Ectodermal cell (in vitro differentiated cells): Measurements from ENCODE around the gene MCTP2.

Experiments
- H3K27ac ChIP-seq: 2 replicates; pipeline ENCODE4 v1.7.0; 2013; ENCODE audit warnings: mild to moderate bottlenecking, low read depth, low read length; ENCODE audit not compliant: insufficient read depth, poor library complexity, severe bottlenecking
- H3K27me3 ChIP-seq: 2 replicates; pipeline ENCODE4 v1.7.0; 2013; ENCODE audit warnings: mild to moderate bottlenecking, low read length; ENCODE audit not compliant: insufficient read depth, control insufficient read depth, poor library complexity, severe bottlenecking
- H3K36me3 ChIP-seq: one replicate; pipeline ENCODE4 v1.7.0; 2013; ENCODE audit warnings: low read length; ENCODE audit not compliant: control insufficient read depth, insufficient read depth
- H3K4me1 ChIP-seq: one replicate; pipeline ENCODE4 v1.7.0; 2013; ENCODE audit warnings: low read length; ENCODE audit not compliant: control insufficient read depth, insufficient read depth
- H3K4me3 ChIP-seq: 2 replicates; pipeline ENCODE4 v1.7.0; 2013; ENCODE audit warnings: low read depth, low read length, control low read depth; ENCODE audit not compliant: insufficient read depth
- H3K9me3 ChIP-seq: 2 replicates; pipeline ENCODE4 v1.7.0; 2013; ENCODE audit warnings: mild to moderate bottlenecking, low read length, moderate library complexity; ENCODE audit not compliant: control insufficient read depth
- WGBS, 2 experiments: methylation state at CpG; one replicate each; pipeline ENCODE4 v1.1.7; 2013; ENCODE audit warnings: missing lambda C conversion rate in 2 of 2; 5-methylcytosine and 5-hydroxymethylcytosine counted together

Gene MCTP2

DNA sequence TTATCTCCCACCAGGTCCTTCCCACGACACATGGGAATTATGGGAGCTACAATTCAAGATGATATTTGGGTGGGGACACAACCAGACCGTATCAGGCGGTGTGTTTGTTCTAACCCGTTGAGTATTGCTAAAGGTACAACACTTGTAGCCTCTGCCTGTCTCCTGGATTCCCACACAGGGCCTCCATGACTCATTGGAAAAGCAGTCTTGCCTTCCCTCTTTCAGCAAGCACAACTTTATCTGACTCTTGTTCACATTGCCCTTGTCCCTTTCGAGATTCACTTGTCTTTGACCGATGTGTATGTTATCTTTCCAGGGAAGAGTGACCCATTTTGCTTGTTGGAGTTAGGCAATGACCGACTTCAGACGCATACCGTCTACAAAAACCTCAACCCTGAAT, 152.3 kb downstream of the MCTP2 start:
- H3K9me3 ChIP-seq = no peaks in the 10 kb centered on the region
- no peaks in the 10 kb centered on the region for H3K36me3 ChIP-seq
- H3K27me3 ChIP-seq = no peaks in the 10 kb centered on the region
- no peak overlapping the region for H3K4me3 ChIP-seq
- H3K27ac ChIP-seq = no peak overlapping the region
- WGBS, 2 experiments = 91 to 96% methylated on average over 9 of the region's 9 CpGs
- H3K4me1 ChIP-seq = no peaks in the 10 kb centered on the region

DNA sequence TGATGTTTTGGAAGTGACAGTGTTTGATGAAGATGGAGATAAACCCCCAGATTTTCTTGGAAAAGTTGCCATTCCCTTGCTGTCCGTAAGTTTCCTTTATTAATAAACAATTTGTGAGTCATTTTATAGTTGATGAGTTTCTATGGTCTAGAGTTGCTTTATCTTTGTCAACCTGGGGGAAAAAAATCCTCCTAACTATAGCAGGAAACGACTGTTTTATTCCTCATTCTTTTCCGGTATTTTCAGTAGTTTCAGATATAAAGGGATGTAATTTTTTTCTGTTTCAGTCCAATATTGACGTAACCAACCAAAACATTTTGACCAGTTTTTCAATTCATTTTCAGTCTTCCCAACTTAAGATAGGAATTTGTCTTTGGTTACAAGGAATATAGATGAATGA, 154.1 kb downstream of the MCTP2 start:
- H3K27ac ChIP-seq = no peak overlapping the region
- 100% methylated on average over 1 of the region's 4 CpGs; no CpG with 5 or more reads in 1 of the 2 experiments for WGBS, 2 experiments
- no peaks in the 10 kb centered on the region for H3K27me3 ChIP-seq
- no peaks in the 10 kb centered on the region for H3K36me3 ChIP-seq
- H3K9me3 ChIP-seq = no peaks in the 10 kb centered on the region
- no peaks in the 10 kb centered on the region for H3K4me1 ChIP-seq
- H3K4me3 ChIP-seq = no peak overlapping the region

DNA sequence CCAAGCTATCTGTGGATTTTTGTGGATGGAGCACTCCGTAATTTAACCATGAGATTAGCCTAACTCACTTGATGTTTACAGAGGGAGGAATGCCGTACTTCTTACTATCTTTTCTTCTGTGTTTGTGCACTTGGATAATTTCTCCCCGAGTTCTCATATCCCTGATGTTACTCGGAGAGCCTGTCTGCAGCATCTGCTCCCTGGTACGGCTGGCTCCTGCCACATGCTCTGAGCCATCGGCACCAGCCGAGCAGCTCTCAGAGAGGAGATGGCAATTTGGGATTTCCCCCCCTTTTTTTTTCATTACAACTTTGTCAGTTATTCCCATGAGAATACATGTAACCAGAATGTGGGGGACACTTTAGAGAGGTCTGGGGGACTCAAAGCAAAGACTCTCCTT, 155.0 kb downstream of the MCTP2 start:
- Histone ChIP-seq H3K9me3 (no peaks in the 10 kb centered on the region), H3K27ac (no peak overlapping the region), H3K27me3 (no peaks in the 10 kb centered on the region), H3K4me1 (no peaks in the 10 kb centered on the region), H3K36me3 (no peaks in the 10 kb centered on the region), H3K4me3 (no peak overlapping the region)
- WGBS, 2 experiments = 89 to 92% methylated on average over 7 of the region's 7 CpGs

DNA sequence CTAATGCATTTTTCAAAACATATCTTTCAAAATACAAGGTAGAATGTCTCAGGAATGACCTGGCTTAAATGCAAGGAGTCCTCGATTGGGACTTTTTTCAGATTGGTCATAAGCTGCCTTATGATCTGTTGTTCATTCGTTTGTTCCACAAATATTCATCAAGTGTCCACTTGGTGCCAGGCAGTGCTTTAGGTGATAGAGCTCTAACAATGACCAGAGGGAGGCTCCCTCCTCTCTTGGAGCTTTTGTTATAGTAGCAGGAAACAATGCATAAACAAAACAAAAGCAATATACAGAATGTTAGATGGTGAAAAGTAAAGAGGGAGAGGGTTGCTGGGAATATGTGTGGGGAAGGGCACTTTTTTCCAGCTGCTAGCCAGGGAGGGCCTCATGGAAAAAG, 156.1 kb downstream of the MCTP2 start:
- H3K4me1 ChIP-seq = no peaks in the 10 kb centered on the region
- H3K27ac ChIP-seq = no peak overlapping the region
- no peak overlapping the region for H3K4me3 ChIP-seq
- no peaks in the 10 kb centered on the region for H3K9me3 ChIP-seq
- 87 to 91% methylated on average over 2 of the region's 2 CpGs for WGBS, 2 experiments
- no peaks in the 10 kb centered on the region for H3K36me3 ChIP-seq
- no peaks in the 10 kb centered on the region for H3K27me3 ChIP-seq

DNA sequence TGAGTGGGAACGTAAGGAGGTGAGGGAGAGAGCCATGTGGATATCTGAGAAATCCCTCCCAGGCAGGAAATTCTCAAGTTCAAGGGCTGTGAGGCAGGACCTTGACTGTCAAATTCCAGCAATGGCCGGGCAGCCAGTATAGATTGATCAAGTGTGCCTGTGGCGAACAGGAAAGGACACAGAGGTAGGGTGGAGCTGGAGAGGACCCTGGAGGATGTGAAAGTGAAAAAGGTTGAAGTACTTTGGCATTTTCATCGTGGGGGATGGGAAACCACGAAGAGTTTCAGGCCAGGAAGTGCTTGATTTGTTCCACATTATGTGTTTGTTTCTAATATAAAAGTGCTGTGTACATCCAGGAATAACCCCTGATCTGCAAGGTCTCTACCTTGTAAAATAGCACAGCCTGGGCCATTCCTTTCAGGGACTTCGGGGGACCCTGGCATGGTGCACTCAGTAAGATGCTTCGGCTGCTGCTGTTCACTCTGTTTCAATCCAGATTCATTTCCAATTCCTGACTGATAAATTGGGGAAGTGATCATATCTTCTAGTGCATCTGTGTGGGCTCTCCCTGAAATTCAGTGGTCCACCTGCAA, 156.6 kb downstream of the MCTP2 start:
- no peaks in the 10 kb centered on the region for H3K4me1 ChIP-seq
- H3K36me3 ChIP-seq = no peaks in the 10 kb centered on the region
- H3K27ac ChIP-seq = no peak overlapping the region
- 86 to 88% methylated on average over 7 of the region's 7 CpGs for WGBS, 2 experiments
- no peaks in the 10 kb centered on the region for H3K9me3 ChIP-seq
- no peaks in the 10 kb centered on the region for H3K27me3 ChIP-seq
- no peak overlapping the region for H3K4me3 ChIP-seq

DNA sequence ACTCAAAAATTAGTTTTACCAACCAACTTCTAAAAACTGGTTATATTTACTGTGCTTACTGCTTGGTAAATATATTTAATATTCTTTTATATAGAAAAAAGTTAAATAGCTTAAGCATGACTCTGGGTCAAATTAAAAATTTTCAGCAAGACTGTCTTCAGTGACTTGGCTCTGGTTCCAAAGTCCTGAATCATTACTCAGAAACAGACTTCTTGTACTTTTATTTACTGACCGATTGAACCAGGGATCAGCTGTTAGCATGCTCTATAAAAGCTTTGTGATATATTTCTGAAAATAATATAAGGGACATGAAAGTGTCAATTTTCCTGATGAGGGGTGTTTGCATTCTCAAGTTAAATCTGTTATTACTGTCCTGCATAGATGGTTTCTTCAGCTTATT, 164.3 kb downstream of the MCTP2 start:
- Histone ChIP-seq H3K27me3 (no peaks in the 10 kb centered on the region), H3K36me3 (no peaks in the 10 kb centered on the region), H3K4me1 (no peaks in the 10 kb centered on the region), H3K9me3 (no peaks in the 10 kb centered on the region), H3K27ac (no peak overlapping the region), H3K4me3 (no peak overlapping the region)
- WGBS, 2 experiments = 96 to 100% methylated on average over 1 of the region's 1 CpG

DNA sequence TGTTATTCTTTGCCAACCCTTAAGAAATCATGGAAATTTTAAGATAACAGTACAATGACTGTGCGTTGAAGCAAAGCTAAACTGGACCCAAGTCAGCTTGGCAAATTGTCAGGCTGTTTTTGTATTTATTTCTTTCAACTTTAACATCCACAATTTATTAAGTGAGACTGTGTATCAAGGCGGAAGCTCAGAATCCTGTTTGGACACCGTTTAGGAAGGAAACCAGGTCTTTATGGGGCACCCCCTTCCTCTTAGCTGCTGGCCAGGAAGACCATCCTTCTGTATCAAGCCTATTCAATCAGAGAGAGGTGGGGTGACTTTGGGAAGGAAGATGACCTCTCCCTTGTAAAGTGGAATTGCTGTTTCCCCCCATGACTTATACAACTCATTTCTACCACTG, 166.0 kb downstream of the MCTP2 start:
- WGBS, 2 experiments = 93 to 97% methylated on average over 3 of the region's 3 CpGs
- H3K4me1 ChIP-seq = no peaks in the 10 kb centered on the region
- no peak overlapping the region for H3K4me3 ChIP-seq
- no peaks in the 10 kb centered on the region for H3K36me3 ChIP-seq
- H3K27ac ChIP-seq = no peak overlapping the region
- no peaks in the 10 kb centered on the region for H3K27me3 ChIP-seq
- no peaks in the 10 kb centered on the region for H3K9me3 ChIP-seq

DNA sequence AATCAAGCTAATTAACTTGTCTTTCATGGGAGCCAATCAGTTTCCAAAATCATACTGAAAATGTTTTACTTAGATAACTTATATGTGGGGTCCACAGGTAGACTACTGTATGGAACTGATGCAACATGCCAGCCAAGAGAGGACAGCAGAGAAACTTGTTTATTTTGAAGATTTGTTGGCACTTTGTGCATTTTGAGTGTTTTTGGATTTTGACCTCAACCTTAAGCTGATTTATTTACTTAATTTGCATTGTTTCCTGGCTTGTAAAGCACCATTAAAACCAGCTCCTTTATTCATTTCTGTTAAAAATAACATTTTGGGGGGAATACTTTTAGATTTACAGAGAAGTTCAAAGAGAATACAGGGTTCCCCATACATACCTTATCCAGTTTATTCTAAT, 166.6 kb downstream of the MCTP2 start:
- Histone ChIP-seq H3K36me3 (no peaks in the 10 kb centered on the region), H3K27me3 (no peaks in the 10 kb centered on the region), H3K4me1 (no peaks in the 10 kb centered on the region), H3K4me3 (no peak overlapping the region), H3K9me3 (no peaks in the 10 kb centered on the region), H3K27ac (no peak overlapping the region)

DNA sequence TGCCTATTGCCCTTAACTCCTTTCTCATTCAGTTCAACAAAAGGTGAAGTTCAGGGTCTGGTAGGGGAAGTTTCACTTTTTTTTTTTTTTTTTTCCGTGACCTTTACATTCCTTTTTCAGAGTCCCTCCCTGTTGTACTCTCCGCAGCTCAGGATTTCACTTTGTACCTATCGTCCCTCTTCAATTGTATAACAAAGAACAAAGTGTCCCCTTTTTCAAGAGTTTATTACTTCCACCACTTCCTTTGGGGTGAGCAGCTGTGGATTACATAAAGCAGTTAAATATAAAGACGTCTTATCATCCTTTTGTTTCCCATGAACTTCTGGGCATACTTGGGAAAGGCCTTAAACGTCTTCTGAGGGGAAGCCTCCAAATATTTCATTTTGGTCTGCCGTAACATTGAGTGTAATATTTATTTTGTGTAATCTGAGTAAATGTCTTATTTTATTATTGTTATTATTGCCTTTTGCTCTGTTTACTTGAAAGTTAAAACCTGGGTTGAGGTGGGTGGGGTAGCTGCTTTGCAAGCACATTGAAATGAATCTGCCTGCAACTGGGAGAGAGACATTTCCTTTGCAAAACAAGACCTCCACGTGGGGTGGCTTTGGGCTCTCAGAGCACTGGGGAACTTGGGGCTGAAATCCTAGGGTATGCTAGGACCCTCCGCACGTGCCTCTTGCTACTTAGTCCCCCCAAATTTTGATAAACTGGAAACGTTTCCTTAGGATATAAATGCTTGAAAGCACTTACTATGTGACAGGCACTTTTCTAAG, 169.4 kb downstream of the MCTP2 start:
- Histone ChIP-seq H3K4me1 (no peaks in the 10 kb centered on the region), H3K36me3 (no peaks in the 10 kb centered on the region), H3K27ac (no peak overlapping the region), H3K9me3 (no peaks in the 10 kb centered on the region), H3K4me3 (no peak overlapping the region), H3K27me3 (no peaks in the 10 kb centered on the region)
- WGBS, 2 experiments = 55 to 62% methylated on average over 9 to 10 of the region's 10 CpGs

DNA sequence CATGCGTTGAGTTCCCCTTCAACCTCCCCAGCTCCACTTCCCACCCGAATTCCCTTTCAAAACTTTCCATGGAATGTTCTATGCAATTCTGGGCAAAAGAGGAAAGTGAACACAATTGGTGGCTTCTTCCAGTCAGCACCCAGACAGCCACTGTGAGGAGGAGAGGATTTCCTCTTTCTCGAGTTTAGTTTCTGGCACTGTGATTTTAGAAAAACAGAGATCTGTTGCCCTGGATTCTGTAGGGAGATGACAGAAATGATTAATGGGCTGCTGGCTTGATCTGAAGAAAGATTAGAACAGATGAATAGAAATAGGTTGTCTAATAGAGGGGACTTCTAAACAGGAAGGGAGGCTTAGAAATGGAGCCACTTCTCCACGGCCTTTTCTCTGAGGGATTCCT, 172.0 kb downstream of the MCTP2 start:
- Histone ChIP-seq H3K9me3 (no peaks in the 10 kb centered on the region), H3K27me3 (no peaks in the 10 kb centered on the region), H3K36me3 (no peaks in the 10 kb centered on the region), H3K4me1 (no peaks in the 10 kb centered on the region), H3K27ac (no peak overlapping the region), H3K4me3 (no peak overlapping the region)
- WGBS, 2 experiments = 92 to 95% methylated on average over 4 of the region's 4 CpGs
